NOMO-1 treated with DMSO at 0.1 percent for 48 hours (cell line): ENCODE results near the gene ABCA13.

Source experiments
- DNase-seq: peaks from one replicate; lab custom pipeline; 2025; ENCODE audit not compliant: unreplicated experiment; lab: John Stamatoyannopoulos, UW

Gene ABCA13

DNA sequence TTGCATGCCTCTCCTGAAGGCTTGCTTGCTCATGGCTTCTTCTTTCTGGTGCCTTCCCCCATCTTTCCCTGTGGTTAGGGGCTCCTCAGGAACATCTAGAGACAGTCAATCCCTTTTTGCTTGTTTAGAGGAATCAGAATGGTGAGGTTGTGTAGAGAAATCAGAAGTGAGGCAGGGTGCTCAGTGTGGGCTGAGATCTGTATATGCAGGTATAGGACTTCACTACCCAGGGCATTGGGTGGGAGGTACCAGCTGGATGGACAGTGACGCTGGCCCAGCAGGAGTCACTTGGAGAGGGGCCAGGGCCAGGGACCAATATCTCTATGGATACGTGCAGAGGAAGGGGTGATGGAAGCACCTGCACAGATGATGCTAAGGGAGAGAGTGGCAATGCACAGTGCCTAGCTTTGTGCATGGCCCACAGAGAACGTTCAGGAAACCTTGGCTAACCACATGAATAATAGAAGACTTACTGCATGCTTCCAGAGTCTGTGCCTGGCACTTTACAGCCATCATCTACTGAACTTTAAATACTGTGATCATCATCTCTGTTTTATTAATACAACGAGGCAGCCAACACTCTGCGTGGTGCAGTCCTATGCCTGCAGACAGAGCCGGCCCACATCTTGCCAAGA lies 255.2 kb downstream of the ABCA13 start:
- no peak for DNase-seq

DNA sequence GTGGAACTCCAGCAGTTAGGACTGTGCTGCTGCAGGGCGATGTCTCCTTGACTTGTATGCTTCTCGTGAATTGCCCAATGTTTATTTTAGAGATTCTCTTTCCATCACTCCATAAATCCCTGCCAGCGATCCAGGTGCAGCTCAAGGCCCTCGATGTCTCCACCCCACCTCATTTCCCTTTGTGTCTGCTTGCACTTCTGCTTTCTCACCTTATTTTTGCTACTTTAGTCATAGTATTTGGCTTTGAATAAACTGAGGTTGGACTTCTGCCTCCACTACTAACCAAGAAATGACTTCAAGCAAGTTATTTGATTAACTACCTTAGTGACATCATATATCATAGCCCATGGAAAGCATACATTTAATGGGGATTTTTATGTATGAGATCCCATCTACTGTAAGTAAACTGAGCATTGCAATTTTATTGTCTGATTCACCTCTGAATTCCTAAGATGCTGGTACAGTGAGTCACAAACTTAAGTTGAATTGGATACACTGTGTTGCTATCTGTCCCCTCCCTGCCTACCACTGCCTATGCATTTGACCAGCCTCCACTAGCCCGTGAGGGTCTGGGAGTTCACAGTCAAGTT lies 255.8 kb downstream of the ABCA13 start:
- peak; percentile 32 for DNase-seq

DNA sequence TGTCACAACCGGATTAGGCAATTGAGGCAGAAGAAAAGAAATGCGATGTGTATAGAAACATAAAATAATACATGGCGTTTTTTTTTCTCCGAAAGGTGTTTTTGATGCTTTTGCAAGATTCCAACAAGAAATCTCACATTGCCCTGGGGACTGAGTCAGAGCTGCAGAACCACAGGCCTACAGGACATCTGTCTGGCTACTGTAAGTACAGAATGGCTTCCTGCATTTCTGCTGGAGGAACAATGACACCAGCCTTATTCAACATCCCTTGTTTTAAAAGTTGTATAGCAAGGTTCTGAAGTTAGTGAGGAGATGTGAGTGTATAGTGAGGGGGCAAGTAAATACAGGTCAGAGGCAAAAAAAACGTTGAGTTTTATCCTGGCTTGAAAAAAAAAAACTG lies 256.4 kb downstream of the ABCA13 start:
- DNase-seq: no peak

DNA sequence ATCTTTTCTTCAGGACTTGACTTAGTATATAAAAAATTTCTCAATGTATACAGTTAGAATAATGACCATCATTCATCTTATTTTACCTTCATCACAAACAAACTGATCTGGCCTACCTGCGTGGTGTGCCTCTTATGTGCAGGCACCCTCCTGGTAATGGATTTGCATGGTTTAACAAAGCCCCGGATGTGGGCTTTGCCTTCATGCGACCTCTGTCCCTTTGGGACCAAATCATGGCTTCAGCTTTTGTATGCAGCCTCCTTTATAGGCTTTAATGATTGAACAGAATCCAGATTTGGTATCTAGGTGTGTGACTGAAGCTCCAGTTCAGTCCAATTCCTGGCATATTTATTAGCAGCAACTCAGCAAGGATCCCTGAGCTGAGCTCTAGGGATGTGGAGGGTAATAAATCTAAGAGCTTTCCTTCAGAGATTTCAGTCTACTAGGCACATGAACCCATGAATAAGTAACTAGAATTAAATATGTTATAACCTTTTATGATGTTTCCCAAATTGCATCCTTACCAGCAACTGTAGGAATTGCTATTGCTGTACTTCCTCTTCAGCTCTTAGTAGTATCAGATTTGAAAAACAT lies 256.9 kb downstream of the ABCA13 start:
- DNase-seq: no peak

DNA sequence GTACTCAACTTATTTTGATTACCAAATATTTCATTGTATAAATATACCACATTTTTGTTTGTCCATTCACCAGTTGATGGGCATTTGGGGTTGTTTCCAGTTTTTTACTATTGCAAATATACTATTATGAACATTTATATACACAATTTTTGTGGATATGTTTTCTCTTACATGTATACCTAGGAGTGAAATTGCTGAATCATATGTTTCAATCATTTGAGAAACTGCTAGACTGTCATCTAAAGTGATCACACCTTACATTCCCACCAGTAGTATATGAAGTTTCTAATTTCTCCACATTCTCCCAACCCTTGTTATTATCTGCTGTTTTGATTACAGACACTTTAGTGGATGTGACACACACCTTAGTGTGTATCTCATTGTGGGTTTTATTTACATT lies 257.9 kb downstream of the ABCA13 start:
- DNase-seq: no peak

DNA sequence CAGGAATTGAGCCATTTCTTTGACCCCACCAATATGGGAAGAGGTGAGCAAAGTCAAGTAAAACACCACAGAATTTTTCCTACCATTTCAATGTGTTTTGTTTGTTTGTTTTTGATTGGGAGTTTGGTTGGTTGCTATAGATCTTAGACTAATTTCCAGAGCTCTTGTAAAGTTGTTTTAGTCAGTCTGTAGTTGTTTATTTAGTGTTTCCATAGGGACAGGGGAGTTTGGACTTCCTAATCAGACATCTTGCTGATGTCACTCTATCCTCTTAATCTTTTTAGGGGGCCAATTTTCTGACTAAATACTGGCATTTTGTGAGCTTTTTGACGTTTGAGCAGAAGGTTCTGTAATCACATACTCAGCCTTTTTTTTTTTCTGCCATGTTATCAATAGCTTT lies 266.9 kb downstream of the ABCA13 start:
- DNase-seq: no peak

DNA sequence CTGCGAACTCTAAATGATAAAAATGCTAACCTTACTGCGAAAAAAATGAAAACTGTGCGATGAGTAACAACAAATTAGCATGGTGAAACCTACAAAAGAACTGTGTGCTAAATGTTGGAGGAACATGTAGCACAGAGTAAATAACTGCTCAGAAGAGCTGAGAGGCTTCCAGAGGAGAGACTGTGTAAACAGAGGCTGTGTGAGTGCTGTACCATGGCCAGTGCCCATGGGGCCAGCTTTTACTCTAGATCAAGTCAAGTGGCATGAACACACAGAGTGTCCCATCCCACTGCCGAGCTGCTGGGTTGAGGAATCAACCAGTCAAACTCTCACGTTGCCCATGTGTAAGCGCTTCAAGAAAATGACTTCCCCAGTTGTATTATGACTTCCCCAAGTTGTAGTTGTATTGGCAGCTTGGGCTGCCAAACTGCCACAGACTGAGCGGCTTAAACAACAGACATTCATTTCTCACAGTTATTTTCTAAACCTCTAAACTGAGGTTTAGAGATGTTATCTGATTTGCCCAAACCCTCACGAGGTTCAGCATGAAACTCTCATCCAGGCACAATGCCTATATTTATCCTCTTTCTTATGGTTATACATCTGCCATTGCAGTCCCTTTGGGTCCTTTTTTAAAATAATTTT lies 270.7 kb downstream of the ABCA13 start:
- no peak for DNase-seq

DNA sequence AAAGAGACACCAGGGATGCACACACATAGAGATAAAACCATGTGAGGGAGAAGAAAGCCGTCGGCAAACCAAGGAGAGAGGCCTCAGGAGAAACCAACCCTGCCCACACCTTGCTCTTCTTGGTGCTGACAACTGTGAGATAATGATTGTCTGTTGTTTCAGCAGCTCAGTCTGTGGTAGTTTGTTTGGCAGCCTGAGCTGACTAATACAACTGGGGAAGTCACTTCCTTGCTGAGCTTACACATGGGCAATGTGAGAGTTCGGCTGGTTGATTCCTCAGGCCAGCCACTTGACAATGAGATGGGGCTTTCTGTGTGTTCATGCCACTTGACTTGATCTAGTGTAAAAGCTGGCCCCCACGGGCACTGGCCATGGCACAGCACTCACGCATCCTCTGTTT lies 271.8 kb downstream of the ABCA13 start:
- no peak for DNase-seq

DNA sequence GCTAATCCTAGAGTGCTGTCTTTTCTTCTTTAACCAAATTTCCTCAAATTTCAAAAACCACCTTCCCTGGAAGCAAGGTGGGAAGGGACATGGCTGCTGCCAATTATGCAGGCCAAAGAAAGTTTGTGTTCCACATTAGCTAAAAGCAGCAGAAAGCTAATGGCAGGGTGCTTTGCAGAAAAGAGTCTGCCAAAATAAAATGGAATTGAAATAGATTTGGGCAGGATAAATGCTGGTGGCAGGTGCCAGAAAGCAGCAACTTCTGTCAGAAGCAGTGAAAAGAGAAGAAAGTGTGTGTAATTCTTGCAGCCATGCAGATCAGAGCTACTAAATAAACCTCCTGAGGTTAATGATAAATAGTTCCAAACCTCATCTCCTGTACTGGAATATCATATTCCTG lies 275.5 kb downstream of the ABCA13 start:
- no peak for DNase-seq

DNA sequence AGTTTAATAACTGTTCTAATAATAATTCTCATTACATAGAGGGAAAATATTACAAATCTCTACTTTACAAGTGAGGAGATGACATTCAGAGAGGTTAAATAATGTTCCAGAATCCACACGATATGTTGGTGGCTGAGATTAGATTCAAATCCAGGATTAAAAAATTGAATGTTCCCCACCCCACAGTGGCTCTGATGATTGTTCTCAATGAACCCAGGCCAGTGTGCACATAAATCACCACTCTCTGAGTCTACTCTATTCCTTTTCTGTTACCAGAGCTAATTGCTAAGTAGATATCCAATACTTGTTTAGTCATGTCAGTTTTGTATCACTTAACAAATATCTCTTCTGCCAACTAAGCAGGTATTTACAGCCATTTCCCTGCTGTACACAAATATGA lies 281.0 kb downstream of the ABCA13 start:
- no peak for DNase-seq

DNA sequence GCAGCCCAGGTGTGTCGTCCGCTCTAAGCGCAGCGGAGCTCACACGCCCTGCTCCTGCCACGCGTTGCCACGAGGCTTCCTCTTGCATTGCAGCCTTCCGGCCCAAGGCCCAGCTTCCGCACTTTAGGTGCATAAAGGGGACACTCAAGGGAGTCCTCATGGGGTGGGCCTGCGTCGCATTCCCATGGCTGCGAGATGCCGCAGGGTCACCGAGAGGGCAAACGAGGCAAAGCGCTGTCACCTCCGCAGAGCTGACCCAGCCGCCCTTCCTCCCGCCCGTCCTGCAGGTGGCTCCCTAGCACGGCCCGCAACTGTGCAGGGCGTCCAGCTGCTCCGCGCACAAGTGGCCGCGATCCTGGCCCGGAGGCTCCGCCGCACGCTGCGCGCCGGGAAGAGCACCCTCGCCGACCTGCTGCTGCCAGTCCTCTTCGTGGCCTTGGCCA lies 283.5 kb downstream of the ABCA13 start:
- DNase-seq: no peak

DNA sequence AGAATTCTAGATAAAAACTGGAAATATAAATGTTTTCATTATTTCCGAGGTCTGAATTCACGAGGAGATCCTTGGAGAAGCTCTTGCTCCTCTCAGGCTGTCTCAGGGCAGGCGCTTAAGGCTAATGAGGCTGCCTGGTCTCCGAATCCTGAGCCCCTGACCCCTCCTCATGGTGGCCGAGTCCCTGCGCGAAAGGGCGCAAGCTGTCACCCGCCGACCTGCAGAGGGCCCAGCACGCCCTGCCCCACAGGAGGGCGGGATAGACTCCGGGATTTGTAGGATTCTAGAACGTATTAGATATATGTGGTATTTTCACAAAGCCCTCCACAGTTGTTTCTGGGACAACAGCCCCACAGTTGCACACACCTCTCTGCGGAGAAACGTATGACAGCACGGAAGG lies 284.1 kb downstream of the ABCA13 start:
- no peak for DNase-seq

DNA sequence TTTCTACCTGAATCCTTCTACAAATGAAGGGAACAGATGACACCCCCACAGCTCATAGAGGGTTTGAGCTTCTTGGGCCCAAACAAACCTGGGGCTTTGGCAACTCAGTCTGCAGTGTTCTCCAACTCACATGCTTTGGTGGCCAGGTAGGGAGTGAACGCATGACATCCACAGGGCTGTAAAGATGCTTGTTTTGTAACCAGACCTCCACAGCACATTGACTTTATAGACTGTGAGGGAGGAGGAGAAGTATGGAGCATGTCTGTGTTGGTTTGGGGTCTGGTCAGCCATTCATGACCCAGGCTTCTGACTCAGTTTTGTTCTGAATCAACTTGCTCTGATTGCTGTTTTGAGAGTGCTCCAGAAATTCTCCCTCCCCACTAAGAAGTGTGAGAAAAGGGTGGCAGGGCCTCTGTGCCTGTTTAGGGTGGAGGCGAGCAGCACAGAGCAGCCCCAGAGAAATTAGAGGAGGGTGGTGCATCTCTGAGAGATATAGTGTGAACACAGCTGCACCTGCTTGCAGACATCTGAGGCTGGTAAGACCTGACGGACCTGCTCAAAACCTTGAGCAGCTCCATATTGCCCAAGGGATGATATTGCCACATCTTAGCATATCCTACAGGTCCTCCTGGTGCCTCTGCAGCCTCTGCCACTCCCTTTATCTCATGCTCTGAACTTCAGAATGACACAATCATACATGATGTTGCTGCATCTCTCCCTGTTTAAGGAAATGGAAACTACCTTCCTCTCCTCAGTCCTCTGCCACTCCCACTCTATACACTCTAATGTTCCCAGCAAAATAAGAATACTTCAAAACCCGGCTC lies 287.7 kb downstream of the ABCA13 start:
- DNase-seq: peak; percentile 20

DNA sequence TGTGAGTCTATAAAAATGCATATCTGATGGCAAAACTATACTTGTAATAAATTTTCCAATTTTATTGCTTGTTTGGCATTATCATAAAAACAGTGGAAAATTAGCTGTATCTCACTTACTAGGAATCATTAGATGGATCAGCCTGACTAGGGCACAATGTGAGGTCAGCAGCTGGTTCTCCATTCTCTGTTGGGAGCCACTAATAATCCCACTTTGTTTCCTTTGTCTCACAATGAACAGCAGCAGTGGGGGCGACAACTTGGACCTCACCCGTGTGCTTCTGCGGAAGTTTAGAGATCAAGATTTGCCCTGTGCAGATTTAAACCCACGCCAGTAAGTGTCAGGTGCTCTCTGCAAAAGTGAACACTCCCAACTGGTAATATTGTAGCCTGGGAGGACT lies 295.5 kb downstream of the ABCA13 start:
- no peak for DNase-seq

DNA sequence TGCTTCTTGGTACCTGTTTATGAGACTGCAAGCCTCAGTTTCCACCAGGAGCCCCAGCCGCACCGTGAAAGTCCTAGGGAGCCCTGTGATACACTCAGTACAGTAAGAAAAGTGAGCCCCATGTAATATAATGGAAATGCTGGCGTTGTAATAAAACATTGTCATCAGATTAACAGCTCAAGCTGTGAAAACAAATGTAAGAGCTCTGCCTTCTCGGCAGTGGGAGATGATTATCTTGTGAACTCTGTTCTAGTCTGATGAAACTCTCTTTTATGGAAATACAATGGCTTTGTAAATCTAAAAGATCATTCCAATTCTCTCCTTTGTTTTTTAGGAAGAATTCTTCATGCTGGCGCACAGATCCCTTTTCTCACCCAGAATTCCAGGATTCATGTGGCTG lies 299.9 kb downstream of the ABCA13 start:
- DNase-seq: no peak

DNA sequence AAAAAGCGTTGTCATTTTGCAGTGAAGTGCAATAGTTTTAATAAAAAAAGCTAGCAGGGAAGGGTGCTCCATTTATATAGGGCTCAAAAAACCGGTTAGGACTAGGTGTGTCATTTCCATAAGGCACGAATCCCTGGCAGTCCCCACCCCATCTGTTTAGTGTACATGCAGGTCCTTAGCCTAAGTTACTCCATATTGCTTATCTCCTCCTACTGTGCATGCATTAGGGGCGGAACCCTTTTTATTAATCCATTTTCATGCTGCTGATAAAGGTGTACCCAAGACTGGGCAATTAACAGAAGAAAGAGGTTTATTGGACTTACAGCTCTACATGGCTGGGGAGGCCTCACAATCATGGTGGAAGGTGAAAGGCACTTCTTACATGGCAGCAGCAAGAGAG lies 301.4 kb downstream of the ABCA13 start:
- no peak for DNase-seq

DNA sequence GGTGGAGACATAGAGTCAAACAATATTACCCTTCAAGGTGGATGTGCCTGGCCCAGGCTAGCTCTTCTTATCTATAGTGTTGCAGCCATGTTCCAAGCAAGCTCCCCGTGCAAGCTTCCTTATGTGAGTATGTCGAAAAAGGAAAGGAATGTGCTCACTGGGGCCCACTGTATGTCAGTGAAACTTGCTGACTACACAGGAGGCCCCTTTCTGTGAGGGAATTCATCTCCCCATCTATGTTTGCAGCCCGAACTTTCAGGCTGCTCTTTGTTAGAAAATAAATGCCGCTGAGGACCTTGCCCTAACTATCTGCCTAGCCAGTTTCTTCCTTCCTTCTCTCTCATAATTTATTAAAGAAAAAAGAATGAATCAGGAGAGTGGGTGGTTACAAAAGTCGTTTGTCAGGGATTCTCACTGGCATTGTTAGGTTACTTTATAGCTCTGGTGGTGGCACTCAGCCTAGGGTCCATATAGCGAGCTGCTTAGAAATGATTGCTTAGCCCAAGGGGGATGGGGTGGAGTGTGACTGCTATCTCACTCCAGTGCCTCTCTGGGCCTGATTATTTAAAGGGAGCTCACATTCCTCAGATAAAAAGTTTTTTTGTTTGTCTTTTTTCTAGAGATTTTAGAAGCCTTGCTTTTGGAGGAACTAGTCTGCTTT lies 302.1 kb downstream of the ABCA13 start:
- DNase-seq: no peak

DNA sequence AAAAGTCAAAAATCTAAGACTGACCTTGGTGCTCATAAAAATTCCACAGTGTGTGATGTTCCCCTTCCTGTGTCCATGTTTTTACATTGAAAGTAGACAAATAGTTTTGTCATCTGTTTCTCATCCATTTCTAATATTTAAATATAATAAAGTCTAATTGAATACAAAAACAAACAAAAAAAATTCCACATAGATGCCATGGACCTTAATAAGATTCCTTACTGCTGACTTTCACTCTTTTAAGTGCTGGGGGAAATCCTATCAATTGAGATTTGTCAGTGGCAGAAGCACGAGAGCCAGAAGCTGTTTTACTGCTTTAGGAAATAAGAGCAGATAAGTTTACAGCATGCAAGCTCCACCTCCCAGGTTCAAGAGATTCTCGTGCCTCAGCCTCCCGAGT lies 310.0 kb downstream of the ABCA13 start:
- DNase-seq: no peak

DNA sequence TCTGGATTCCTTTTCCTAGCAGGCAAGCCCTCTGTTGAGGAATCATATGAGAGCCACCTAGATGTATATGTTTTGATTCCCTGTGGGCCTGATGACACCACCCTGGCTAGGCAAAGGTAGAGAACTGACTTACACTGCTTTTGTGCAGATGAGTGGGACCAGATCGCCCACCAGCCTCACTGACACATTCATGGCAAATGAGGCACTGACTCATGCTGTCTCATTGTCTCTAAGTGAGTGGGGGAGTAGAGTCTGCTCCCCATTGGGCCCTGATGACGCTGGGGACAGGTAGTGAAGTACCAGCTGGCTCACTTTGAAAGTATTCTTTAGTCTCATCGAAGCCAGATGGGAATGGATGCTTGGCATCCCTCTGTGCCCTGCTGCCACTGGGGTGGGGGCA lies 326.3 kb downstream of the ABCA13 start:
- DNase-seq: no peak

DNA sequence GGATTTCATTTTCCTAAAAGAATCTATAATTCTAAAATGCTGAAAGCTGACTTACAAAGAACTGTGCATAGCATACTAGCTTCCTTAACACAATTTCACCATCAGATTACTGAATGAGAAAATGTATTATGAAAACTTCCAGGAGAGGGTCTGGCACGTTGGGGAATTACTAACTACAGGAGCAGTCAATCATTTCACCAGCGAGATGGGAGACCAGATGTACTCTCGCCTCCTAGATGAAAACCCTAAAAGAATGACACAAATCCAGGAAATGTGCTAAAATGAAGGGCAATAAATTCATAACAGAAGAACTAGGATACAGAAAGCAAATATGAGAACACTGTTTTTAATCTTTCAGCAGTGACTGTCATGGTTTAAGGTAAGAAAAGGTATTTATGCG lies 330.8 kb downstream of the ABCA13 start:
- DNase-seq: no peak

DNA sequence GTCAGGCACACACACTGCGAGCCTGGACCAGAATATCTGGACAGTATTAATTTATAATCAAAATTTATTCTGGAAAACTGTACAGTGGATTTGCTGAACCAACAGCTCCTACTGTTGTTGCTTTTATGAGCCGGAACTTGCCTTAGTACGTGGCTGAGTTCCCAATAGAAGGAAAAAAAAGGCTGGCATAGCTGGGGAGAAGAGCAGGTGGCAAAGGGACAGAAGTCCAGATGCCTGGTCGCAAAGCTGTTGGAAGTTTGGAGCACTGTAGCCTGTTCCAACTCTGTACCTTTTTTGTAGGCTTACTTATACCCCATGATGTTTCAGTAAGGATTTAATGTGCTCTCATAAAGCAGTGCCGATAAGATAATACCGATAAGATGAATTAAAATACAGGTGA lies 333.8 kb downstream of the ABCA13 start:
- DNase-seq: no peak
